Activated naive CD8-positive, alpha-beta T cell treated with anti-CD3 and anti-CD28 coated beads, Interleukin-2, amount 10 ng/mL, durations not matched to agents 7 days and 5 days (primary cell): ENCODE results near the gene PELI1. TPM values are rescaled to one million over a fixed set of nuclear protein-coding genes. Genes with fewer than 3 reads are reported as not detected.
"Not testable (repeated sequence)": the region's sequence is repeated elsewhere in the genome, so short reads cannot be mapped to it uniquely, and the experiment has no call there.

ENCODE experiments used
- ATAC-seq: fragments of 150-1000 bp; cut with Tn5 transposase; one replicate; pipeline ENCODE4 v1.10.0; 2021; ENCODE audit warnings: low read depth, moderate library complexity
- POLR2A ChIA-PET: fragments of 350-600 bp; sonication (Branson Sonifier 250); formaldehyde crosslinking; loops from one replicate; lab custom pipeline; 2021; ENCODE audit warnings: antibody characterized with exemption; lab: Charles Lee
- DNase-seq: peaks from one replicate; pipeline ENCODE4 v3.0.0; 2021
- H3K27ac Mint-ChIP-seq: one replicate; pipeline ENCODE4 v1.8.0; 2022; ENCODE audit warnings: mild to moderate bottlenecking, mixed read lengths
- H3K27me3 Mint-ChIP-seq: one replicate; pipeline ENCODE4 v1.8.0; 2022; ENCODE audit warnings: mild to moderate bottlenecking, moderate library complexity, mixed read lengths
- H3K36me3 Mint-ChIP-seq: one replicate; pipeline ENCODE4 v1.8.0; 2021; ENCODE audit warnings: mild to moderate bottlenecking, mixed read lengths
- H3K4me1 Mint-ChIP-seq: one replicate; pipeline ENCODE4 v1.8.0; 2021; ENCODE audit warnings: mixed read lengths
- H3K4me3 Mint-ChIP-seq: one replicate; pipeline ENCODE4 v1.8.0; 2022; ENCODE audit warnings: mild to moderate bottlenecking, moderate library complexity, mixed read lengths
- H3K9me3 Mint-ChIP-seq: one replicate; pipeline ENCODE4 v1.8.0; 2021; ENCODE audit warnings: mixed read lengths
- total RNA-seq, 2 experiments: library from RNA; stranded (reverse); gene quantifications; one replicate each; pipeline ENCODE4 v1.2.3, GENCODE V29; 2021

Gene PELI1
- total RNA-seq, 2 experiments from 2014 or later, result 22.6 to 25.7 TPM

DNA sequence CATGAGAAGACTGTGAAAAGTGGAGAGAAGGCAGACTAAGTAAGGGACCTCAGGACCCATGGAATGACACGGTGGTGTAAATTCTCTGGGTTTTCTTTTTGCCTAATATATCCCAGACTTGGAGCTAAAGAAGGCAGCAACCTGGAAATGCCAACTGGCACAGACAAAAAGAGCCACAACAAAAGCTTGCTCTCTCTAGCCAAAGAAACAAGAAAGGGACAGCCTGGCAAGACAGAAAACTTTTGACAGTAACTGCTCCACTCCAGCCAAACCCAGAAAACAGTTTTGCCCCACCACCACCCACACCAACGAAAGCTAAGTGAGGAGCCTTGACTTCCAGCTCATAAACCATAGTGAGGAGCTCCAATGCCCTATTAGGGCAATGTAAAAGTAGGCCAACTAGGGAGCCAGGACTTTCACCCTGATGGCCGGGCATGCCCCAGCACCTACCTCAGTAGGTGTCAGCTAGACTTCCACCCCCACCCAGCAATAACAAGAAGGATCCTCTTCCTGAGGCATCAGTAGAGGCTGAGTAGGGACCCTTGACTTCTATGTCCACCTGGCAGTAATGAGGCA is 35.5 kb downstream of the PELI1 start:
- Mint-ChIP-seq H3K27ac (no peak overlapping the region), H3K27me3 (no peaks in the 10 kb centered on the region), H3K36me3 (peaks cover 27% of the 10 kb centered on the region), H3K9me3 (no peaks in the 10 kb centered on the region), H3K4me3 (no peak overlapping the region), H3K4me1 (peaks cover 23% of the 10 kb centered on the region)
- DNase-seq, result no peak
- no peak for ATAC-seq
- POLR2A ChIA-PET, result no interaction called here

- Mint-ChIP-seq H3K36me3 (peaks cover 31% of the 10 kb centered on the region), H3K27ac (no peak overlapping the region), H3K4me3 (no peak overlapping the region), H3K4me1 (peaks cover 21% of the 10 kb centered on the region), H3K27me3 (no peaks in the 10 kb centered on the region), H3K9me3 (no peaks in the 10 kb centered on the region)
- POLR2A ChIA-PET, result interaction anchor here (1.5 kb wide), 1 partner anchor 220 kb away, joined by 3 read pairs; no protein-coding TSS in a partner anchor
- no peak for ATAC-seq
- DNase-seq, result no peak
Measured at GRCh38 chr2:64106481-64106880, 37.7 kb downstream of the PELI1 start.

DNA sequence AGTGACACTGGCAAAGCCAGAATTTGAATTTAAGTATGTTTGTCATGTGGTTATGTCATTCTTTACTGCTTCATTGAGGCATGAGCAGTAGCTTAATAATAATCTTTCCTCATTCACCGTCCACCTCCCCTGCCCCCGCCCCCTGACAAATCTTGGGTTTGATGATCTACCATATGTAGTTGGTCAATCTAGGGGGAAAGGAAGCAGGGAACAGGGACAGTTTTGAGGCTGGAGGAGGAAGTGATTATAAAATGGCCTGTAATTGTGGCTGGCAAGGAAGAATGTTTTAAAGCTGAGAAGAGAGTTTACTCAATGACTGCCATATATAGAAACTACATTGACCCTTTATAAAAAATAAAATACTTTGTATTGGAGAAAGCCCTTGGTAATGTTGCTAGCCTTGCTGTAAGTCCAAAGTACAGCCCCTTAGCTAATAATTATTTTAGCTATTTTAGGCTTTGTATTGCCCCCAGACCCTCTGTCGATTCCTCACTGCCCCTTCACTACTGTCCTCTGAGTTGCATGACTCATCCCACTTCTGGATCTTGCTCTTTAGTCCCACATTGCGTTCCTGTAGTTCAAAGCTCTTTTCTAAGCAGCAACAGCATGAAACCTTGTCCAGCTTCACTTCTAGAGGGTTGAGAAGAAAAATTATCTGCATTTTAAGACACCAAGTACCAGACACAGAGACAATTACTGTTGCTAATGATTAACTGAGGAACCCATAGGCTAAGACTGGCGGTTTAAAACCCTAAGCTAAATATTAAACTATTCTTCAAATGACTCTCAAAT is 38.4 kb downstream of the PELI1 start:
- H3K4me1 Mint-ChIP-seq, result peaks cover 21% of the 10 kb centered on the region
- peaks cover 30% of the 10 kb centered on the region for H3K36me3 Mint-ChIP-seq
- H3K27me3 Mint-ChIP-seq, result no peaks in the 10 kb centered on the region
- DNase-seq, result no peak
- no peak overlapping the region for H3K27ac Mint-ChIP-seq
- no peaks in the 10 kb centered on the region for H3K9me3 Mint-ChIP-seq
- H3K4me3 Mint-ChIP-seq, result no peak overlapping the region
- POLR2A ChIA-PET, result interaction anchor here (1.5 kb wide), 1 partner anchor 220 kb away, joined by 3 read pairs; no protein-coding TSS in a partner anchor
- ATAC-seq, result no peak

- DNase-seq, result no peak
- ATAC-seq, result no peak
- peaks cover 30% of the 10 kb centered on the region for H3K36me3 Mint-ChIP-seq
- H3K4me3 Mint-ChIP-seq, result no peak overlapping the region
- H3K4me1 Mint-ChIP-seq, result peaks cover 17% of the 10 kb centered on the region
- no peak overlapping the region for H3K27ac Mint-ChIP-seq
- H3K9me3 Mint-ChIP-seq, result no peaks in the 10 kb centered on the region
- H3K27me3 Mint-ChIP-seq, result no peaks in the 10 kb centered on the region
- POLR2A ChIA-PET, result interaction anchor here (1.5 kb wide), 1 partner anchor 221 kb away, joined by 3 read pairs; no protein-coding TSS in a partner anchor
Measured at GRCh38 chr2:64104933-64105332, 39.3 kb downstream of the PELI1 start.

- H3K27me3 Mint-ChIP-seq, H3K4me3 Mint-ChIP-seq, ATAC-seq, H3K27ac Mint-ChIP-seq, H3K9me3 Mint-ChIP-seq, POLR2A ChIA-PET, DNase-seq: not testable (repeated sequence)
- Mint-ChIP-seq H3K4me1 (peaks cover 13% of the 10 kb centered on the region), H3K36me3 (peaks cover 44% of the 10 kb centered on the region)
Measured at GRCh38 chr2:64102736-64103135, 41.5 kb downstream of the PELI1 start.

- Mint-ChIP-seq H3K4me3 (peak overlapping the region; percentile 47), H3K36me3 (peaks cover 48% of the 10 kb centered on the region), H3K9me3 (no peaks in the 10 kb centered on the region), H3K4me1 (peaks cover 13% of the 10 kb centered on the region), H3K27ac (peak overlapping the region; percentile 61), H3K27me3 (no peaks in the 10 kb centered on the region)
- POLR2A ChIA-PET, result no interaction called here
- ATAC-seq (peak; percentile 68), DNase-seq (no peak)
Measured at GRCh38 chr2:64101141-64101591, 43.1 kb downstream of the PELI1 start.

DNA sequence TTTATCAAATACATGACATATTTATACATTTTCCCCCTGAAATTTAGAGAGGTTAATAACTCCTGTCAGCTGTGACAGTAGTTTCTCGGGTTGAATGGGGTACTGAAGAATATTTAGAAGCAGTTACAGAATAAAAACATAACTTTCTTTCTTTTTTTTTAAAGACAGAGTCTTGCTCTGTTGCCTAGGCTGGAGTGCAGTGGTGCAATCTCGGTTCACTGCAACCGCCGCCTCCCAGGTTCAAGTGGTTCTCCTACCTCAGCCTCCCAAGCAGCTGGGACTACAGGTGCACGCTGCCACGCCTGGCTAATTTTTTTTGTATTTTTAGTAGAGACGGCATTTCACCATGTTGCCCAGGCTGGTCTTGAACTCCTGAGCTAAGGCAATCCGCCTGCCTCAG is 43.6 kb downstream of the PELI1 start:
- H3K4me3 Mint-ChIP-seq, H3K27ac Mint-ChIP-seq, ATAC-seq, H3K27me3 Mint-ChIP-seq, POLR2A ChIA-PET, H3K9me3 Mint-ChIP-seq, H3K4me1 Mint-ChIP-seq, DNase-seq: not testable (repeated sequence)
- peaks cover 50% of the 10 kb centered on the region for H3K36me3 Mint-ChIP-seq

GRCh38 chr2:64094663-64095382 is 49.4 kb downstream of the PELI1 start:
- Mint-ChIP-seq H3K27ac (no peak overlapping the region), H3K27me3 (no peaks in the 10 kb centered on the region), H3K4me3 (no peak overlapping the region), H3K4me1 (peaks cover 3% of the 10 kb centered on the region), H3K36me3 (peaks cover 57% of the 10 kb centered on the region), H3K9me3 (no peaks in the 10 kb centered on the region)
- POLR2A ChIA-PET, result interaction anchor here (0.6 kb wide), 1 partner anchor 495 kb away, joined by 4 read pairs; no protein-coding TSS in a partner anchor
- ATAC-seq (no peak), DNase-seq (no peak)

GRCh38 chr2:64093341-64093740 is 50.9 kb downstream of the PELI1 start:
- DNase-seq, result no peak
- no peaks in the 10 kb centered on the region for H3K27me3 Mint-ChIP-seq
- H3K9me3 Mint-ChIP-seq, result no peaks in the 10 kb centered on the region
- ATAC-seq, result no peak
- H3K4me1 Mint-ChIP-seq, result peaks cover 3% of the 10 kb centered on the region
- POLR2A ChIA-PET, result no interaction called here
- H3K27ac Mint-ChIP-seq, result no peak overlapping the region
- no peak overlapping the region for H3K4me3 Mint-ChIP-seq
- peaks cover 48% of the 10 kb centered on the region for H3K36me3 Mint-ChIP-seq

GRCh38 chr2:64092502-64092901 is 51.7 kb downstream of the PELI1 start:
- Mint-ChIP-seq H3K9me3 (no peaks in the 10 kb centered on the region), H3K4me1 (peaks cover 3% of the 10 kb centered on the region), H3K27me3 (no peaks in the 10 kb centered on the region), H3K4me3 (no peak overlapping the region), H3K36me3 (peaks cover 42% of the 10 kb centered on the region), H3K27ac (no peak overlapping the region)
- POLR2A ChIA-PET, result no interaction called here
- no peak for ATAC-seq
- no peak for DNase-seq

GRCh38 chr2:64090264-64090663 is 54.0 kb downstream of the PELI1 start:
- peaks cover 23% of the 10 kb centered on the region for H3K36me3 Mint-ChIP-seq
- no peaks in the 10 kb centered on the region for H3K27me3 Mint-ChIP-seq
- no peak overlapping the region for H3K27ac Mint-ChIP-seq
- peaks cover 3% of the 10 kb centered on the region for H3K4me1 Mint-ChIP-seq
- DNase-seq, result no peak
- H3K9me3 Mint-ChIP-seq, result no peaks in the 10 kb centered on the region
- no peak overlapping the region for H3K4me3 Mint-ChIP-seq
- ATAC-seq, result no peak
- POLR2A ChIA-PET, result no interaction called here

- H3K27me3 Mint-ChIP-seq, result peaks cover 3% of the 10 kb centered on the region
- H3K4me1 Mint-ChIP-seq, result peaks cover 3% of the 10 kb centered on the region
- peaks cover 15% of the 10 kb centered on the region for H3K36me3 Mint-ChIP-seq
- DNase-seq (no peak), ATAC-seq (no peak)
- H3K27ac Mint-ChIP-seq, result no peak overlapping the region
- no peaks in the 10 kb centered on the region for H3K9me3 Mint-ChIP-seq
- POLR2A ChIA-PET, result no interaction called here
- no peak overlapping the region for H3K4me3 Mint-ChIP-seq
Measured at GRCh38 chr2:64086347-64087082, 57.7 kb downstream of the PELI1 start.

DNA sequence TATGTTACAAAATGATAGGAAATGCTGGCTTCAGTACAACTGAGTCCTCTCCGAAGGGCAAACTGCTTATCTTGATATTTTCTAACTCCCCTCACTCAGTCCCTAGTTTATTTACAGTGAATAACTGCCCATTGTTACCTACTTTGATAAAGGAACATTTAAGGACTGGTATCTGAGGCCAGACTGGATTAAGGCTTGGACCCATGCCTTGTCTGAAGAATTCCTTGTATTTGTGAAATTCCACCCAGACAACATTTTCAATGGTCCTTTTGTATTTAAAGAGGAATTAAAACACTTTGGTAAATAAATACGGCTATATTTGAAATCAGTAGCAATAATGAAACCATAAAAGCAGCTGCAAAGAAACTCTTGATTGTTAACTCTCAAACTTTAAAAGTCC is 58.3 kb downstream of the PELI1 start:
- no peak for ATAC-seq

More for the DNA sequence above, 58.3 kb downstream of the PELI1 start:
- no peak for DNase-seq
- Mint-ChIP-seq H3K4me1 (peaks cover 1% of the 10 kb centered on the region), H3K36me3 (peaks cover 9% of the 10 kb centered on the region), H3K27ac (no peak overlapping the region), H3K4me3 (no peak overlapping the region), H3K27me3 (peaks cover 3% of the 10 kb centered on the region), H3K9me3 (no peaks in the 10 kb centered on the region)
- POLR2A ChIA-PET, result no interaction called here
